ENCODE data around the gene MADD.
A peak's percentile ranks its signal among the peaks of the same experiment; 100 is the strongest.

The MADD gene

GRCh38 chr11:47242596-47243192, 27.2 kb upstream of the MADD start:
- DNase-seq (ENCODE audit: low read depth): no peak
- no peak for TF ChIP-seq CTCF (IDR thresholded peaks at IDR 0.05; ENCODE audit: low read length, missing control alignments)

GRCh38 chr11:47243454-47243853, 26.5 kb upstream of the MADD start:
- H3K4me3 ChIP-seq (replicated peaks; ENCODE audit: low read depth, low read length): no peak overlapping the region
- TF ChIP-seq CTCF (IDR thresholded peaks at IDR 0.05; ENCODE audit: low read length, missing control alignments): no peak
- DNase-seq (ENCODE audit: low read depth): no peak

More at GRCh38 chr11:47242596-47243192, 27.2 kb upstream of the MADD start:
- H3K4me3 ChIP-seq (replicated peaks; ENCODE audit: low read depth, low read length): no peak overlapping the region

GRCh38 chr11:47244448-47245350, 25.2 kb upstream of the MADD start:
- H3K4me3 ChIP-seq (replicated peaks; ENCODE audit: low read depth, low read length): no peak overlapping the region
- DNase-seq (ENCODE audit: low read depth): no peak
- no peak for TF ChIP-seq CTCF (IDR thresholded peaks at IDR 0.05; ENCODE audit: low read length, missing control alignments)

GRCh38 chr11:47245611-47246357, 24.1 kb upstream of the MADD start:
- no peak for DNase-seq (ENCODE audit: low read depth)
- no peak for TF ChIP-seq CTCF (IDR thresholded peaks at IDR 0.05; ENCODE audit: low read length, missing control alignments)
- H3K4me3 ChIP-seq (replicated peaks; ENCODE audit: low read depth, low read length): no peak overlapping the region

GRCh38 chr11:47247502-47247901, 22.4 kb upstream of the MADD start:
- H3K4me3 ChIP-seq (replicated peaks; ENCODE audit: low read depth, low read length): peak overlapping the region; percentile 95
- DNase-seq (ENCODE audit: low read depth): no peak
- no peak for TF ChIP-seq CTCF (IDR thresholded peaks at IDR 0.05; ENCODE audit: low read length, missing control alignments)

- TF ChIP-seq CTCF (IDR thresholded peaks at IDR 0.05; ENCODE audit: low read length, missing control alignments): no peak
- peak overlapping the region; percentile 95 for H3K4me3 ChIP-seq (replicated peaks; ENCODE audit: low read depth, low read length)
- peak; percentile 27 for DNase-seq (ENCODE audit: low read depth)
Measured at GRCh38 chr11:47248304-47248663, 21.6 kb upstream of the MADD start.
